ENCODE data around the gene DNMT3L. TPM values are rescaled to one million over a fixed set of nuclear protein-coding genes. Genes with fewer than 3 reads are reported as not detected.

Gene DNMT3L
- total and polyA plus RNA-seq, 2 donors (not counting 1 experiment from before 2014, with no cell fraction given), result not detected

GRCh38 chr21:44275041-44275440 is 13.3 kb upstream of the DNMT3L start:
- no peaks in the 10 kb centered on the region for H3K79me2 ChIP-seq (ENCODE audit: control insufficient read depth, insufficient read depth, low read length)
- H3K4me1 ChIP-seq (ENCODE audit: control insufficient read depth in 2 of 2, insufficient read depth in 2 of 2, low read length in 2 of 2), result no peaks in the 10 kb centered on the region
- no peak overlapping the region for H3K4me3 Mint-ChIP-seq
- no peaks in the 10 kb centered on the region for H4K20me1 ChIP-seq (ENCODE audit: control insufficient read depth, insufficient read depth, low read length, poor library complexity, severe bottlenecking)
- no peaks in the 10 kb centered on the region for H3K36me3 ChIP-seq (replicated peaks in 1 of 2; ENCODE audit: control extremely low read depth in 1 of 2, control insufficient read depth in 1 of 2, extremely low read depth in 1 of 2, insufficient read depth in 2 of 2, low read length in 1 of 2)
- DNase-seq (no peak), ATAC-seq (ENCODE audit: low read depth) (no peak)
- H3K4me1 Mint-ChIP-seq, result no peaks in the 10 kb centered on the region
- no peak overlapping the region for H3K27ac Mint-ChIP-seq
- no peak overlapping the region for H3K27ac ChIP-seq (ENCODE audit: low read length in 2 of 2)
- H3K9ac ChIP-seq (ENCODE audit: low read length), result no peak overlapping the region
- H3K4me2 ChIP-seq (replicated peaks; ENCODE audit: low read depth, low read length, poor library complexity, severe bottlenecking), result no peak overlapping the region
- no peak overlapping the region for H3K4me3 ChIP-seq (ENCODE audit: control extremely low read depth in 1 of 5, extremely low read depth in 1 of 5, insufficient read depth in 1 of 5, low read depth in 2 of 5, low read length in 4 of 5)
- WGBS (ENCODE audit: insufficient coverage), result 90% methylated on average over 3 of the region's 5 CpGs
- no peak overlapping the region for H2AFZ ChIP-seq (ENCODE audit: insufficient read depth, low read depth, low read length, poor library complexity, severe bottlenecking)
- peaks cover 0 to 6% (median 0%) of the 10 kb centered on the region in 4 experiments for H3K27me3 ChIP-seq (replicated peaks in 1 of 4; ENCODE audit: control extremely low read depth in 1 of 4, control insufficient read depth in 3 of 4, insufficient read depth in 4 of 4, low read length in 3 of 4)
- ChIA-PET CTCF (no interaction called here), POLR2A (interaction anchor here (1.0 kb wide), 1 partner anchor 21 kb away, joined by 3 read pairs; no protein-coding TSS in a partner anchor)
- no peaks in the 10 kb centered on the region for H3K27me3 Mint-ChIP-seq
- H3K9me3 Mint-ChIP-seq (ENCODE audit: insufficient read depth), result no peaks in the 10 kb centered on the region
- TF ChIP-seq CTCF (IDR thresholded peaks at IDR 0.05) (no peak), EZH2 (IDR thresholded peaks at IDR 0.05; ENCODE audit: borderline replicate concordance, insufficient read depth, low read depth, low read length, poor library complexity, severe bottlenecking) (no peak)
- no peaks in the 10 kb centered on the region for H3K9me3 ChIP-seq (ENCODE audit: control extremely low read depth in 1 of 3, control insufficient read depth in 2 of 3, insufficient read depth in 1 of 3, low read length in 2 of 3)
- intact Hi-C loops (cut with micrococcal nuclease), result no loop called here

GRCh38 chr21:44273046-44273445 is 11.3 kb upstream of the DNMT3L start:
- intact Hi-C loops (cut with micrococcal nuclease), result no loop called here
- POLR2A ChIA-PET, result no interaction called here
- Histone ChIP-seq H3K9ac (ENCODE audit: low read length) (no peak overlapping the region), H4K20me1 (ENCODE audit: control insufficient read depth, insufficient read depth, low read length, poor library complexity, severe bottlenecking) (no peaks in the 10 kb centered on the region), H3K79me2 (ENCODE audit: control insufficient read depth, insufficient read depth, low read length) (no peaks in the 10 kb centered on the region), H3K9me3 (ENCODE audit: control extremely low read depth in 1 of 3, control insufficient read depth in 2 of 3, insufficient read depth in 1 of 3, low read length in 2 of 3) (no peaks in the 10 kb centered on the region), H3K36me3 (replicated peaks in 1 of 2; ENCODE audit: control extremely low read depth in 1 of 2, control insufficient read depth in 1 of 2, extremely low read depth in 1 of 2, insufficient read depth in 2 of 2, low read length in 1 of 2) (no peaks in the 10 kb centered on the region), H3K27me3 (replicated peaks in 1 of 4; ENCODE audit: control extremely low read depth in 1 of 4, control insufficient read depth in 3 of 4, insufficient read depth in 4 of 4, low read length in 3 of 4) (no peaks in the 10 kb centered on the region), H2AFZ (ENCODE audit: insufficient read depth, low read depth, low read length, poor library complexity, severe bottlenecking) (no peak overlapping the region), H3K4me3 (ENCODE audit: control extremely low read depth in 1 of 5, extremely low read depth in 1 of 5, insufficient read depth in 1 of 5, low read depth in 2 of 5, low read length in 4 of 5) (no peak overlapping the region), H3K27ac (ENCODE audit: low read length in 2 of 2) (no peak overlapping the region), H3K4me1 (ENCODE audit: control insufficient read depth in 2 of 2, insufficient read depth in 2 of 2, low read length in 2 of 2) (no peaks in the 10 kb centered on the region), H3K4me2 (replicated peaks; ENCODE audit: low read depth, low read length, poor library complexity, severe bottlenecking) (no peak overlapping the region)
- Mint-ChIP-seq H3K4me1 (peaks cover 1% of the 10 kb centered on the region), H3K4me3 (no peak overlapping the region), H3K9me3 (ENCODE audit: insufficient read depth) (no peaks in the 10 kb centered on the region), H3K27me3 (no peaks in the 10 kb centered on the region), H3K27ac (no peak overlapping the region)
- CTCF ChIA-PET, result interaction anchor here (1.0 kb wide), 1 partner anchor 25 kb away, joined by 3 read pairs; no protein-coding TSS in a partner anchor
- TF ChIP-seq EZH2 (IDR thresholded peaks at IDR 0.05; ENCODE audit: borderline replicate concordance, insufficient read depth, low read depth, low read length, poor library complexity, severe bottlenecking), result no peak
- TF ChIP-seq CTCF (IDR thresholded peaks at IDR 0.05), result no peak
- DNase-seq (no peak), ATAC-seq (ENCODE audit: low read depth) (no peak)
- 84% methylated on average over 7 of the region's 7 CpGs for WGBS (ENCODE audit: insufficient coverage)

Data from B cell (primary cell).